HepG2 (cell line): ENCODE results near the gene DPH7. TPM values are rescaled to one million over a fixed set of nuclear protein-coding genes. Genes with fewer than 3 reads are reported as not detected.

Experiments used
- ATAC-seq: fragments of 200-7000 bp; cut with Tn5 transposase; 3 replicates; pipeline ENCODE4 v1.9.1; 2020; ENCODE audit warnings: mild to moderate bottlenecking, moderate library complexity
- BruUV-seq: library from RNA; stranded (reverse); fragments of 400-500 nt; replicated peaks from 2 replicates; lab custom pipeline; 2021; lab: Mats Ljungman, UMichigan
- CTCF ChIA-PET: fragments of 300-600 bp; formaldehyde crosslinking; extraction: SDS; loops from one replicate; lab custom pipeline; 2021; ENCODE audit warnings: low total read pairs, inconsistent platforms, low intra/inter-chr PET ratio; lab: Yijun Ruan, JAX
- POLR2A ChIA-PET: fragments of 350-600 bp; sonication (Branson Sonifier 250); formaldehyde crosslinking; loops from one replicate; lab custom pipeline; 2020; ENCODE audit warnings: antibody characterized with exemption, inconsistent platforms; lab: Yijun Ruan, JAX
- DNase-seq: peaks from one replicate; pipeline ENCODE4 v3.0.0-alpha.2; 2015; ENCODE audit warnings: low spot score
- FAIRE-seq: peaks from 3 replicates; lab custom pipeline; 2011; peaks lifted over from hg19 to GRCh38; lab: Jason Lieb, UNC
- H2AFZ ChIP-seq: one replicate; pipeline ENCODE4 v1.6.1; 2011; ENCODE audit warnings: low read length, inconsistent platforms
- H3K27ac ChIP-seq: fragments of 300-600 bp; 3 replicates; pipeline ENCODE4 v1.8.0; 2011; ENCODE audit warnings: mixed run types, mild to moderate bottlenecking, mixed read lengths, low read length, inconsistent platforms; ENCODE audit not compliant: insufficient read depth; ENCODE audit errors: extremely low read length
- H3K27me3 ChIP-seq, 2 experiments: fragments of 200-600 bp in 1 of 2; 2 replicates in 1 of 2; 3 replicates in 1 of 2; pipeline versions ENCODE4 v1.6.0 to v1.8.0; 2011; ENCODE audit warnings: low read length in 2 of 2, mild to moderate bottlenecking in 2 of 2, moderate library complexity in 2 of 2, inconsistent platforms in 1 of 2; ENCODE audit not compliant: insufficient read depth in 2 of 2, control insufficient read depth in 1 of 2
- H3K36me3 ChIP-seq, 2 experiments: fragments of 200-600 bp in 1 of 2; replicated peaks in 1 of 2; 2 replicates in 1 of 2; 3 replicates in 1 of 2; pipeline versions ENCODE4 v1.5.1 to v1.8.0; 2011; ENCODE audit warnings: low read length in 2 of 2, inconsistent platforms in 1 of 2; ENCODE audit not compliant: insufficient read depth in 2 of 2, control insufficient read depth in 1 of 2
- H3K4me1 ChIP-seq: 2 replicates; pipeline ENCODE4 v1.5.1; 2012; ENCODE audit warnings: low read length, inconsistent platforms; ENCODE audit not compliant: insufficient read depth
- H3K4me2 ChIP-seq: 2 replicates; pipeline ENCODE4 v1.6.0; 2011; ENCODE audit warnings: low read depth, low read length, inconsistent platforms
- H3K4me3 ChIP-seq, 3 experiments: fragments of 200-600 bp in 1 of 3; sonication (generic), shearing (Covaris generic) in 1 of 3; replicated peaks in 1 of 3; 2 replicates each; pipeline ENCODE4 v1.5.1; 2011 to 2016; ENCODE audit warnings: low read length in 3 of 3, inconsistent platforms in 2 of 3, low read depth in 2 of 3, mild to moderate bottlenecking in 2 of 3, control low read depth in 1 of 3, mixed read lengths in 1 of 3; ENCODE audit not compliant: insufficient read depth in 1 of 3
- H3K79me2 ChIP-seq: one replicate; pipeline ENCODE4 v1.6.1; 2011; ENCODE audit warnings: low read length, inconsistent platforms; ENCODE audit not compliant: insufficient read depth
- H3K9ac ChIP-seq: 2 replicates; pipeline ENCODE4 v1.6.0; 2011; ENCODE audit warnings: mild to moderate bottlenecking, low read depth, low read length, inconsistent platforms; ENCODE audit not compliant: insufficient read depth
- H3K9me3 ChIP-seq: 2 replicates; pipeline ENCODE4 v1.5.1; 2012; ENCODE audit warnings: mild to moderate bottlenecking, low read length
- H4K20me1 ChIP-seq: 2 replicates; pipeline ENCODE4 v1.6.0; 2011; ENCODE audit warnings: inconsistent platforms, mild to moderate bottlenecking, low read length, moderate library complexity; ENCODE audit not compliant: insufficient read depth
- ATAD3A ChIP-seq: sonication (generic); formaldehyde crosslinking; IDR thresholded peaks from 2 replicates; pipeline ENCODE4 v1.4.0; 2020; ENCODE audit warnings: missing genetic modification reagents
- ATF6 ChIP-seq: sonication (generic); formaldehyde crosslinking; conservative IDR thresholded peaks from 2 replicates; pipeline ENCODE4 v1.4.0; 2020; ENCODE audit warnings: missing genetic modification reagents
- BRCA1 ChIP-seq: sonication (generic); formaldehyde crosslinking; IDR thresholded peaks from 2 replicates; pipeline ENCODE4 v1.4.0; 2020; ENCODE audit warnings: missing genetic modification reagents
- CENPBD1 ChIP-seq: sonication (generic); formaldehyde crosslinking; IDR thresholded peaks from 2 replicates; pipeline ENCODE4 v1.8.0; 2022; ENCODE audit warnings: missing genetic modification reagents, low read depth, mild to moderate bottlenecking, borderline replicate concordance
- HOXD1 ChIP-seq: sonication (generic); formaldehyde crosslinking; IDR thresholded peaks from 2 replicates; pipeline ENCODE4 v1.5.0; 2020; ENCODE audit warnings: missing genetic modification reagents
- IKZF1 ChIP-seq: fragments of 450-650 bp; IDR thresholded peaks from 2 replicates; pipeline ENCODE4 v1.7.1; 2016
- RORA ChIP-seq: sonication (generic); formaldehyde crosslinking; IDR thresholded peaks from 2 replicates; pipeline ENCODE4 v1.5.0; 2020; ENCODE audit warnings: mild to moderate bottlenecking, missing genetic modification reagents, moderate library complexity
- SOX5 ChIP-seq: IDR thresholded peaks from 2 replicates; pipeline ENCODE4 v1.6.1; 2016; ENCODE audit warnings: borderline replicate concordance
- SP1 ChIP-seq, 2 experiments: fragments of 450-650 bp in 1 of 2; sonication (generic) in 1 of 2; formaldehyde crosslinking in 1 of 2; IDR thresholded peaks; 2 replicates each; pipeline versions ENCODE4 v1.4.0 to v1.6.1; 2016 to 2020; ENCODE audit warnings: missing genetic modification reagents in 1 of 2
- ZBTB10 ChIP-seq: sonication (generic); formaldehyde crosslinking; IDR thresholded peaks from 2 replicates; pipeline ENCODE4 v1.4.0; 2020; ENCODE audit warnings: missing genetic modification reagents, borderline replicate concordance
- ZBTB34 ChIP-seq: sonication (generic); formaldehyde crosslinking; IDR thresholded peaks from 2 replicates; pipeline ENCODE4 v1.8.0; 2022; ENCODE audit warnings: mild to moderate bottlenecking, missing genetic modification reagents
- ZBTB42 ChIP-seq: sonication (generic); formaldehyde crosslinking; IDR thresholded peaks from 2 replicates; pipeline ENCODE4 v1.5.0; 2020; ENCODE audit warnings: mild to moderate bottlenecking, missing genetic modification reagents
- ZBTB43 ChIP-seq: sonication (generic); formaldehyde crosslinking; conservative IDR thresholded peaks from 2 replicates; pipeline ENCODE4 v1.4.0; 2020; ENCODE audit warnings: missing genetic modification reagents
- ZNF850 ChIP-seq: sonication (generic); formaldehyde crosslinking; conservative IDR thresholded peaks from 2 replicates; pipeline ENCODE4 v1.9.0; 2021; ENCODE audit warnings: mild to moderate bottlenecking, missing genetic modification reagents
- WGBS: methylation state at CpG from one replicate; pipeline ENCODE4 v1.1.6; 2017; ENCODE audit warnings: low lambda C conversion rate; 5-methylcytosine and 5-hydroxymethylcytosine counted together
- in situ Hi-C: cut with HindIII; loops from 2 replicates; pipeline ENCODE4 v1.10.0; 2017; ENCODE audit warnings: low pct_unique_long_range_greater_than_20kb; ENCODE audit not compliant: extremely low pct_ligation_motif_present
- intact Hi-C: fragments of 100-400 bp; cut with micrococcal nuclease; formaldehyde crosslinking; loops from one replicate; pipeline ENCODE4 v1.10.0; 2022; ENCODE audit not compliant: unreplicated experiment
- polyA plus RNA-seq, 8 experiments: library from polyadenylated mRNA; depleted of rRNA in 3 of 8; stranded (reverse) in 7 of 8; unstranded in 1 of 8; fragments of >200 nt; fragmentation: Illumina TruSeq in 4 of 8; extraction: Trizol in 4 of 8; gene quantifications; 2 replicates each; pipeline versions ENCODE4 v1.2.1 to v1.2.3, GENCODE V29; 2011 to 2016; ENCODE audit warnings: low read depth in 4 of 8, missing spikeins in 1 of 8, mixed read lengths in 1 of 8; ENCODE audit not compliant: insufficient read depth in 1 of 8
- total RNA-seq, 5 experiments: library from RNA; depleted of rRNA; stranded (reverse); fragments of >200 nt; fragmentation: Illumina TruSeq; extraction: Trizol; gene quantifications; 2 replicates each; pipeline ENCODE4 v1.2.3, GENCODE V29; 2016; ENCODE audit warnings: low read depth in 1 of 5
- TF ChIP-seq, protein P1 (sequence below): sonication (generic); formaldehyde crosslinking; IDR thresholded peaks from 2 replicates; pipeline ENCODE4 v1.8.0; 2022; ENCODE audit warnings: mild to moderate bottlenecking, missing genetic modification reagents, moderate library complexity

DPH7 gene
- total and polyA plus RNA-seq, 2 of the 13 experiments (the other 11 are each of a cell fraction or from before 2014, with no cell fraction given), result 27.6 to 31.6 TPM

- Histone ChIP-seq H2AFZ (no peak overlapping the region), H3K4me2 (no peak overlapping the region), H3K27me3 (no peaks in the 10 kb centered on the region), H4K20me1 (no peaks in the 10 kb centered on the region), H3K4me3 (no peak overlapping the region), H3K9ac (no peak overlapping the region), H3K79me2 (no peaks in the 10 kb centered on the region), H3K36me3 (no peaks in the 10 kb centered on the region), H3K27ac (no peak overlapping the region), H3K4me1 (no peaks in the 10 kb centered on the region), H3K9me3 (no peaks in the 10 kb centered on the region)
- ATAC-seq (no peak), DNase-seq (no peak), FAIRE-seq (no peak)
- BruUV-seq, result no TSS peak
- intact Hi-C loops (no loop called here), in situ Hi-C loops (loop anchor here (10.0 kb wide), 1 partner anchor 238 kb away; no protein-coding TSS in a partner anchor)
- WGBS, result 78% methylated on average over 20 of the region's 36 CpGs
- POLR2A ChIA-PET, result no interaction called here
- CTCF ChIA-PET, result no interaction called here
- TF ChIP-seq HOXD1 (no peak), ZBTB10 (no peak), BRCA1 (CRISPR knock-in tag) (no peak), ATF6 (CRISPR knock-in tag) (no peak), SOX5 (no peak), CENPBD1 (CRISPR knock-in tag) (no peak), ATAD3A (CRISPR knock-in tag) (no peak), SP1 (IDR thresholded peaks at IDR 0.05) (no peak), SP1 (CRISPR knock-in tag; IDR thresholded peaks at IDR 0.05) (no peak), ZBTB42 (no peak), ZBTB34 (CRISPR knock-in tag) (no peak), ZNF850 (CRISPR knock-in tag) (no peak), RORA (CRISPR knock-in tag) (no peak), IKZF1 (no peak), ZBTB43 (CRISPR knock-in tag) (no peak)
- TF ChIP-seq, protein P1, sequence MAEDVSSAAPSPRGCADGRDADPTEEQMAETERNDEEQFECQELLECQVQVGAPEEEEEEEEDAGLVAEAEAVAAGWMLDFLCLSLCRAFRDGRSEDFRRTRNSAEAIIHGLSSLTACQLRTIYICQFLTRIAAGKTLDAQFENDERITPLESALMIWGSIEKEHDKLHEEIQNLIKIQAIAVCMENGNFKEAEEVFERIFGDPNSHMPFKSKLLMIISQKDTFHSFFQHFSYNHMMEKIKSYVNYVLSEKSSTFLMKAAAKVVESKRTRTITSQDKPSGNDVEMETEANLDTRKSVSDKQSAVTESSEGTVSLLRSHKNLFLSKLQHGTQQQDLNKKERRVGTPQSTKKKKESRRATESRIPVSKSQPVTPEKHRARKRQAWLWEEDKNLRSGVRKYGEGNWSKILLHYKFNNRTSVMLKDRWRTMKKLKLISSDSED, result no peak
Measured at GRCh38 chr9:137522746-137523455, 55.8 kb downstream of the DPH7 start.
